ENCODE measurements around the gene PHACTR2.
"Not testable (repeated sequence)": the region's sequence is repeated elsewhere in the genome, so short reads cannot be mapped to it uniquely, and the experiment has no call there.

Gene PHACTR2

GRCh38 chr6:143871202-143871730 lies 193.5 kb downstream of the PHACTR2 start:
- DNase-seq = not testable (repeated sequence)

- DNase-seq = no peak
Measured at GRCh38 chr6:143872201-143872600, 194.4 kb downstream of the PHACTR2 start.

- not testable (repeated sequence) for DNase-seq
Measured at GRCh38 chr6:143873600-143873999, 195.8 kb downstream of the PHACTR2 start.

- not testable (repeated sequence) for DNase-seq
Measured at GRCh38 chr6:143874503-143874902, 196.7 kb downstream of the PHACTR2 start.

GRCh38 chr6:143877584-143878271 lies 200.0 kb downstream of the PHACTR2 start:
- DNase-seq = no peak

GRCh38 chr6:143878272-143878760 lies 200.6 kb downstream of the PHACTR2 start:
- DNase-seq = no peak

GRCh38 chr6:143880412-143880811 lies 202.6 kb downstream of the PHACTR2 start:
- DNase-seq = no peak

All from NCI-H1092 treated with DMSO at 0.1 percent for 48 hours (cell line).